GM19397 (cell line): ENCODE results near the gene VKORC1L1.
"Not testable (repeated sequence)": the region's sequence is repeated elsewhere in the genome, so short reads cannot be mapped to it uniquely, and the experiment has no call there.

Experiments used
- ATAC-seq: cut with Tn5 transposase; IDR thresholded peaks from one replicate; pipeline ENCODE4 v1.9.1; 2021; ENCODE audit warnings: mild to moderate bottlenecking, moderate library complexity; ENCODE audit not compliant: unreplicated experiment

Gene VKORC1L1

DNA sequence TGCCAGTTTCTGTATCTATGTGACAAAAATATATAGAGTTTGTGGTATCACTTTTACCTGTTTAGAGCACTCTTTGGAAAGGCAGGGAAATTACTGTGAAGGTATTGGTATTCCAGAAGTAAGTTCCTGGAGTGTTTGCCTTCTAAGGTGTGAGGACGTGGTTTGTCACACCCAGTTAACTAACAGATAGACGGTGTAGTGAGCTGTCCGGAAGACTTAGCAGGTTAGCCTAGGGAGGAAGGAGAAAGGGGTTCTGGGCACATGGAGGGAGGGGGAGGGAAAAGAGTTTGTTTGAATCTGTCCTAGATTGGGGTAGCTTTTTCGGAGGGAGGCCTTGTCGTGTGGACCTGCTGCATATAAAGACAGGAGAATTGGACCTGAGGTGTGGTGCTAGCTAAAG lies 7.4 kb downstream of the VKORC1L1 start:
- peak; percentile 4 for ATAC-seq

DNA sequence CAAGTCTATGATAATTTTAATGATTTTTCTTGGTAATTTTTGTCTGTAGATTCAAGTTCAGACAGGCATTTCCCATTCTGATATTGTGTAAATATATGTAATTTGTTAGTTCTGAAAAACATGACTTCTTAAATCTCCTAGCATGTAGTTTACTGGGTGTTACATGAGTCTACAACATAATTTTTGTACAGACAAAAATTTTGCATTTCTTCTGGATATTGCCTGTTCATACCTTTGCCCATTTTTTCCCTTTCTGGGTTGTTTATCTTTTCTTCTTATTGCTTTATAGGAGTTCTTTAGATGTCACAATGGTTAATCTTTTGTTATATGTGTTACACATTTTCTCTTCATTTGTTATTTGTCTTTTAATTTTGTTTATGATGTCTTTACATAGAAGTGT lies 12.1 kb downstream of the VKORC1L1 start:
- ATAC-seq: not testable (repeated sequence)

DNA sequence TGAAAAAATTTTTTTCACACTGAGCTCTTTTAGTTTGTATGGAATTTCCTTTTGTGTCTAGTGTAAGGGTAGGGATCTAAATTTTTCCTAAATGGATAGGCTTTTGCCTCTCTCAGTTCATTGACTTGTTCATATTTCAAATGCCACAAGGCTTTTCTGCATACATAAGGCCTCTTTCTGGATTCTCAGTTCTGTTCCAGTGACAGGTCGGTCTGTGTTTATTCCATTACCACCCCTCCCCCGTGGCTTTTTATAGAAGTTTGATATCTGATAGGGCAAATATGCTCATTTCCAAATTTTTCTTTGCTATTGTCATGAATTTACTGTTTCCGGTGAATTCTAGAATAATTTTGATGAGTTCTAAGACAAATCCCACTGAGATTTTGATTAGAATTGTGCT lies 12.7 kb downstream of the VKORC1L1 start:
- ATAC-seq: not testable (repeated sequence)

DNA sequence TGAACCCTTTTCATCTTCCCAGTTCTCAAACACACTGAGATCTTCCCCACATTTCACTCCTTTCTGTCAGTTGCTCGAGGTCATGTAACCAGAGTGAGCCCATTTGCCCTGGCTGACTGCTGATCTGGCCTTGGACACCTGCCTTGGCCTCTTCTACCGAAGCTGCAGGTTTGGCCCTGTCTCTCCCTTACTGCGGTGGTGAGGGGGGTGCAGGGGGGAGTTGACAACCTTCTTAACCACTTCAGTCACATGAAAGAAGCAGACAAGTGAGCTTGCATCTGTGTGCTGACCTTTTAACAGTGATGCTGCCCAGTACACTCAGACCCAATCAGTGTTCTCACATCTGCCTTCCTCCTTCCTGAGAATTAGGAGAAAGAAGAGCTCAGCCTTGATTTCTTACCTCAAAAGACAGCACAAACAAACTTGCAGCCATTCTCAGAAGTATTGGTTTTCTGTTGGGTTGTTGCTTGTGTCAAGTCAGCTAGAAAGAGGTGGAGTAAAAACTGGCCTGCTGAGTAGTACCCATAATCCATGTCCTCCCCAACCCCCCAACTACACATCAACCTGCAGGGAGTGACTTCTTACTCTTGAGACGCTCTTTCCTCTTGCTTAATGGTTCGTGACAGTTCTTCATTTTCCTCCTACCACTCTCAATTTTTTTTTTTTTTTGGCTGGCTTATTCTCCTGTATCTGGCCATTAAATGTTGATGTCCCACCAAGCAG lies 15.7 kb downstream of the VKORC1L1 start:
- ATAC-seq: not testable (repeated sequence)

DNA sequence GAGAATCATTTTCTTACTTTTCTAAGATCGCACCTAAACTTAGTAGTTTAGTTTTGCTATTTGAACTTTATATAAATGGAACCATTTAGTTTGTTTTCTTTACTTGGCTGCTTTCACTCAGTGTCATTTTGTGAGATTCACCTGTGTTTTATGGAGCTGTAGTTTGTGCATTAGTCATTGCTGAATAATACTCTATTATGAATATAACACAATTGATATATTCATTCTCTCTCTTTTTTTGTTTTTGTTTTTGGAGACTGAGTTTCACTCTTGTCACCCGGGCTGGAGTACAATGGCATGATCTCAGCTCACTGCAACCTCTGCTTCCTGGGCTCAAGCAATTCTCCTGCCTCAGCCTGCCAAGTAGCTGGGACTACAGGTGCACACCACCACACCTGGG lies 16.8 kb downstream of the VKORC1L1 start:
- ATAC-seq: not testable (repeated sequence)

DNA sequence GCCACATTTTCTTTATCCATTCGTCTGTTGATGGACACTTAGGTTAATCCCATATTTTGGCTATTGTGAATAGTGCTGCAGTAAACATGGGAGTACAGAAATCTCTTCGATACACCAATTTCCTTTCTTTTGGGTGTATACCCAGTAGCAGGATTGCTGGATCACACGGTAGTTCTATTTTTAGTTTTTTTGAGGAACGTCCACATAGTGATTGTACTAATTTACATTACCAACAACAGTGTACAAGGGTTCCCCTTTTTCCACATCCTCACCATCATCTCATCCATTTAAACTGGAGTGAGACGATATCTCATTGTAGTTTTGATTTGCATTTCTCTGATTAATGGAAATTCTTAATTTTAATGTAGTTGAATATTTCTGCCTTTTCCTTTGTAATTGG lies 19.3 kb downstream of the VKORC1L1 start:
- no peak for ATAC-seq

DNA sequence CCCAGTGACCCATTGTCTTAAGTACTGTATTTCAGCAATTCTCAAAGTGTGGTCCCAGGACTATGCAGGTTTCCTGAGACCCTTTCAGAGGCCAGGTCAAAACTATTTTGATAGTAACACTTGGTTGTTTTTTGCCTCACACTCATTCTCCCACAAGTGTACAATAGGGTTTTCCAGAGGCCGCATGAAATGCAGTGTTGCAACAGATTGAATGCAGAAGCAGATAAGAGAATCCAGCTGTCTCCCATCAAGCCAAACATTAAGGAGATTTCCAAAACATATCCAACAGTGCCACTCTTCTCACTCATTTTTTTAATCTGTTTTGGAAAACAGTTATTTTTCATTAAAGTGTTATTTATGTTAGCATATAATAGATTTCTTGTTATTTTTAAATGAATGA lies 20.0 kb downstream of the VKORC1L1 start:
- ATAC-seq: no peak

DNA sequence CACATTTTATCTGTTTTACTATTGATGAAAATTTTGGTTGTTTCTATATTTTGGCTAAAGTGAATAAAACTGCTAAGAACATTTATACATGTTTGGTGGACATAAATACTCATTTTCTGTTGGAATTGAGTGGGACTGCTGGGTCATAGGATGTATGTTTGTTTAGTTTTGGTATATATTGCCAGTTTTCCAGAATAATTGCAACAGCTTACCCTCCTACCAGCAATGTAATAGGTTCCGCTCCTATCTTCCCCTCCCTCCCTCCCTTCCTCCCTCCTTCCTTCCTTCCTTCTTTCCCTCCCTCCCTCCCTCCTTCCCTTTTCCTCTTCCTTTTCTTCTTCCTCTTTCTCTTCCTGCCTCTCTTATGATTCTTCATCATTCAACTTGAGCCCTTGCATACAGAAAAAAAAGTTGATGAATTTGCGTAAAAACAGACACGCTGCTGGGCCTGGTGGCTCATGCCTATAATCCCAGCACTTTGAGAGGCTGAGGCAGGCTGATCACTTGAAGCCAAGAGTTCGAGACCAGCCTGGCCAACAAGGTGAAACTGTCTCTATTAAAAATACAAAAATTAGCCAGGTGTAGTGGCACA lies 23.5 kb downstream of the VKORC1L1 start:
- ATAC-seq: no peak

DNA sequence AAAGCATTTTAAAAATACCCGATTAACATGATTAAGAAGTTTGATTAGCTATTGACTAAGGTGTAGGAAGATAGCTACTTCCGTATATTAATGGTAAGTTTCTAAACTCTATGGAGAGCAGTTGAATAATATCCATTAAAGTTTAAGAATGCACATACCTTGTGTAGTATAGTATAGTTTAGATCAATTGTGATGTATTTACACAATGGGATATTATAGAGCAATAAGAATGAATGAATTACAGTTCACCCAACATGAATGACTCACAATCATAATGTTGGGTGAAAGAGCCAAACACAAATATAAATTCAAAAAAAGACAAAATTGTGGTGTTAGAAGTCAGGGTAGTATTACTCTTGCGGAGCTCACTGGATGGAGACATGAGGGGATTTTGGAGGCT lies 24.4 kb downstream of the VKORC1L1 start:
- not testable (repeated sequence) for ATAC-seq

DNA sequence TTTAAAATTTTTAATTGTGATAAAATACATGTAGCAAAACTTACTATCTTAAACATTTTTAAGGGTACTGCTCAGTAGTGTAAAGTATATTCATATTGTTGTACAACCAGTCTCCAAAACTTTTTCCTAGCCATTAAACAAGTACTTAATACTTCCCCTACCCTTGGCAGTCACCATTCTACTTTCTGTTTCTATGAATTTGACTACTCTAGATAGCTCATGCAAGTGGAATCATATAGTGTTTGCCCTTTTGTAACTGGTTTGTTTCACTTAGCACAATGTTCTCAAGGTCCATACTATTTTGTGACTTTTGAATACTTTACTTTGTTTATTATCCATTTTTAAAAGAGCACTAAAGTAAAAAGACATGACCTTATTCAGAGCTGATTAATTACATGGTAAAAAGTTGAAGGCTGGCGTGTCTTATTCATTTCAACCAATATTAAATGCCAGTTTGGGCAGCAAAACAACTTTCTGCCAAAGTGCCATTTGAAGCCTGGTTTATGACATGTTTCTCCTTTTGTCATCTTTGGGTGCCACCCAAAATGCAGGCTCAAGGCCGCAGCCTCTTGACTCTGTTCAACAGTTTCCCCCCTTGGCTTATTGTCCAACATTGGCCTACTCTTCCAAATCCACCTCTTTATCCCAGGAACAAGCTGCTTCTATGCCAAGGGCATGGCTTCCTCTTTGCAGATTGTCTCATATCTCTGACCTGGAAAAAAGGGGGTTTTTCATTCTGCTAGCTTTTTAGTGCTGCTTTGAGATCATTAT lies 26.0 kb downstream of the VKORC1L1 start:
- ATAC-seq: peak; percentile 71

DNA sequence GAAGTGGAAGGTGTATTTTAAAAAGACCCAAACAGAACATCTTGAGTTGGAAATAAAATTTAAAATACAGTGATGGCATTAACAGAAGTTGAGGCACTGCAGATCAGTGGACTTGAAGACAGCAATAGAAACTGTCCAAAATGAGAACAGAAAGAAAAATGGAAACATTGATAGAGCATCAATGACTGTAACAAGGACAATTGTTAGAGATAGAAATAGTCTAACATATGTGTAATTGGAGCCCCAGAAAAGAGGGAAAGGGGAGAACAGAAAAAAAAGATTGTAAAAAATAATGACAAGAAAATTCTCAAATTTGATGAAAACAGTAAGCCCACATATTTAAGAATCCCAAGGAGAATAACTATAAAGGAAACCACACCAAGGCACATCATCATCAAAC lies 29.4 kb downstream of the VKORC1L1 start:
- ATAC-seq: no peak

DNA sequence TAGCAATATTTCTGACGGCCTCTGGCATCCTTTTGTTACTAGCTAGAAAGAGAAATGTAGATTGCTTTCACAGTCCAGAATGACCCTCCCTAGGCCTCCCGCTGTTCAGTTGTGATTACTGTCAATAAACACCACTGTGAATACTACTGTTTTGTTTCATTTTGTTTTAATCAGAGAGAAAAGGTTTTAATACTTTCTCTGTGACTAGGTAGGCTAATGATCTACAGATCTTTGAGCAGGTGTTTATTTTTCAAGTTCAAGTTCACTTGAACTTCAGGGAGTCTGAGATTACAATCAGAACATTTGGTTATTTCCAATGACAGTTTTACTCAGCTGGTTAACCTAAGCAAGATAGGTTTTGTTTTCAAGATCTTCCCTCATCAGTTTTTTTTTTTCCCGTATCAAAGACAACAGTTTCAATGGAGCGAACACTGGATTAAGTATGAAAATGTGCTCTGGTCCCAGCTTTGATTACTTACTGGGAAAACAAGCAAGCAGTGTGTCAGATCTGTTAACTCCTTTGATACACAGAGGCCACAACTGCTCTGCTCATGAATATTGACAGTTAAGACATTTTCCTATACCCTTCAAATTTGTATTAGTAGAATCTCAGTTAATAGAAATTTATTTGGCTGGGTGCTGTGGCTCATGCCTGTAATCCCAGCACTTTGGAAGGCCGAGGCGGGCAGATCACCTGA lies 34.8 kb downstream of the VKORC1L1 start:
- no peak for ATAC-seq

DNA sequence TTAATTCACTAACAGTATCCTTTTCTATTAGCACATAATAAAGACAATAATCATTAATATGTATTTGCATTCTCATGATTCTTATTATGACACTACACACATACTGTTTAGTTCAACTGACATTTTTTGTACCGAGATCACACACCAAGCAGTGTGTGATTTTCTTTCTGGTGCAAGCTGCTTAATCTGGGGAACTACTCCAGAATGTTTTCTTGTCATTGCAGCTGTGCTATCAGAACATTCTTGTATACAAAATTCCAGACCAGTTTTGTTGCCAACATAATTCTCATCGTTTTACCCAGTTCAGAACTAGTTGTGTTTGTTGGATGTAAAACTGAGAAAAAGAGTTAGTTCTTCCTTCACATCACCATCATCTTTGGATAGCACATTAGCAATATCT lies 37.4 kb downstream of the VKORC1L1 start:
- ATAC-seq: no peak

DNA sequence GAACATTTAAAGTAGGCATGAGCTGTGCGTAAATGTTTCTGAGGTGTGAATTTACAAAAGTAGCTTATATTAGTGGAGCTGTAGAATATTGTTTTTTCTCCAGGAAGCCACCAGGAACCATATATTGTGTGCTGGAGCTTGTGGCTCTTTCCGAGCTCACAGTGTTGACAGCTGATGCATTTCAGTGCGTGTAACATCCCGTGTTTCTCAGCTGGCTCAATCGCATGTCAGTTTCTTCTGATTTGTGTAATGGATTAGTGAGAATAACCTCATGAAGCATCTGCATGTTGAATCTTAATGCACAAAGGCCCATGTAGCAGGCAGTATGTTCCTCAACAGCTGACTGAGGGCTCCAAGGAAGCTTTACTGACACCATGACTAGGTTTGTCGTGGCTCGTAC lies 39.4 kb downstream of the VKORC1L1 start:
- ATAC-seq: no peak

DNA sequence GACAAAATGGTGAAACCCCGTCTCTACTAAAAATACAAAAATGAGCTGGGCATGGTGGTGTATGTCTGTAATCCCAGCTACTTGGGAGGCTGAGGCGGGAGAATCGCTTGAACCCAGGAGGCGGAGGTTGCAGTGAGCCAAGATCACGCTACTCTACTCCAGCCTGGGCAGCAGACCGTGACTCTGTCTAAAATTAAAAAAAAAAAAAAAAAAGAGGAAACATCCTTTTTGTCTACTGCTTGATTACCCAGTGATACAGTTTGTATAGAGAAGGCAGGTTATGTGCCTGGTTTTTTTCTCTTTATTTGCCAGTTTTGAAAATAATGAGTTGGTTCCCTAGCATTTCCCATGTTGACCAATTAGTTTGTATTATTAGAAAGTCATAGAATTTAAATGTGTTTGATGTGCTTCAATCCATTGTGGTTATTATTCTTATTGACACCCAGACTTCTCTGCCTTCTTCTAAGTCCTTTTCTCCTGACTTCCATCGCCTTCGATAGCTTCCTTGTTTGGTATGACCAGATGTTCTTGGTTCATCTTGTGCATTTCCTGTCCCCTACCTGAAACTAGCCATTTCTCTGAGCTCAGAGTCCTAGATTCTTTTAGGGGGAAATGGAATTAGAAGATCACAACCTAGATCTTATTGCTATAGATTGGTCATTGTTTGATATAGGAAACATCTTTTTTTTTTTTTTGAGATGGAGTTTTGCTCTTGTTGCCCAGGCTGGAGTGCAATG lies 43.2 kb downstream of the VKORC1L1 start:
- no peak for ATAC-seq

DNA sequence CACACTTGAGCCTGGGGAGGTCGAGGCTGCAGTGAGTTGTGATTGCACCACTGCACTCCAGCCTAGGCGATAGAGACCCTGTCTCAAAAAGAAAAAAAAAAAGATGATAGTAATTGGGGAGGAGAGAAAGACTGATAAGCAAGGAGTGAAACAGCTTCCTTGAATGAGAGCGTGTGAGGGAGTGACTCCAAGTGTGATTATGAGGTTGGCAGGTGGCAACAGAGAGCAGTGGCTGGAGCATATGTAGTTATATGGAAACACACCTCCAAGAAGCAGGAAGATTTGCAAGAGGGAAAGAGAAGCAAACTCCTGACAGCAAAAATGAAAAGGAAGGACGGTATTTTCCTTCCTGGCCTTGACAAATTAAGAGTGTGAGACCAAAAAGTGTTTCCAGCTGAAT lies 50.4 kb downstream of the VKORC1L1 start:
- ATAC-seq: no peak

DNA sequence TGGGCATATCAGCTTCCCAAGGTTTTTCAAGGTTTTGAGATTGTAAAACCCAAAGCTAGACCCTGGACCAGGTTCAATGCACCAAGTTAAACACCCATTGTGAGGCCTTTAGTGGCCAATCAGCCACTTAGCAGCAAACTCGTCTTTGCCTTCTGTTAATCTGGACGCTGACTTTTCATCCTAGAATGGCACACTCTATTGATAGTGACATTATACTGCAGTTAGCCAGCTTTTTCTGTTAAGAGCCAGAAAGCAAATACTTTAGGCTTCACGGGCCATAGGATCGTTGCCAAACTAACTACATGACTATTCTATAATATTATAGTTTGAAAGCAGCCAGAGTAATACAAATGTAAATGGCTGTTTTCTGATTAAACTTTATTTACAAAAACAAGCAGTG lies 51.3 kb downstream of the VKORC1L1 start:
- ATAC-seq: no peak

DNA sequence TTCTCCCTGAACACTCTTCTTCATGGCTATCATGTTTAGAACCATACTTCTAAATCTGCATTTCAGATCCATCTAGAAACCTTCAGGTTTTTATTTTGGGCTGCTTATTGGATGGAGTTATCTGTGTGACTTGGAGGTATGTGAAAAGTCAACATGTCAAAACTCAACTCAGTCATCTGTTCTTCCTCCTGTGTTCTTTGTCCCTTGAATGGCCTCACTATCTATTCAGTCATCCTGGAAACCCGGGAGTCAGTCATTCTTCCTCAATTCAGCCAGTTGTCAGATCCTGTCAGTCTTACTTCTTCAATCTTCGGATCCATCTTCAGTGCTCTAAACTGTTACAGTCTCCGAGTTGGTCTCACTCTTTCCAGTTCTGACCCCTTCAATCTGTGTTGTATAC lies 52.2 kb downstream of the VKORC1L1 start:
- no peak for ATAC-seq

DNA sequence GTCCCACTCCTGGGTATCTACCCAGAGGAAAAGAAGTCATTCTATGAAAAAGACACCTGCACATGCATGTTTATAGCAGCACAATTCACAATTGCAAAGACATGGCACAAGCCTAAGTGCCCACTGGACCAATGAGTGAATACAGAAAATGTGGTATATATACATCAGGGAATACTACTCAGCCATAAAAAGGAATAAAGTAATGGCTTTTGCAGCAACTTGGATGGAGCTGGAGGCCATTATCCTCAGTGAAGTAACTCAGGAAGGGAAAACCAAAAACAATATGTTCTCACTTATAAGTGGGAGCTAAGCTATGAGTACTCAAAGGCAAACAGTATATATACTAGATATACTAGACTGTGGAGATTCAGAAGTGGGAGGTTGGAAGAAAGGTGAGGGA lies 53.7 kb downstream of the VKORC1L1 start:
- no peak for ATAC-seq

DNA sequence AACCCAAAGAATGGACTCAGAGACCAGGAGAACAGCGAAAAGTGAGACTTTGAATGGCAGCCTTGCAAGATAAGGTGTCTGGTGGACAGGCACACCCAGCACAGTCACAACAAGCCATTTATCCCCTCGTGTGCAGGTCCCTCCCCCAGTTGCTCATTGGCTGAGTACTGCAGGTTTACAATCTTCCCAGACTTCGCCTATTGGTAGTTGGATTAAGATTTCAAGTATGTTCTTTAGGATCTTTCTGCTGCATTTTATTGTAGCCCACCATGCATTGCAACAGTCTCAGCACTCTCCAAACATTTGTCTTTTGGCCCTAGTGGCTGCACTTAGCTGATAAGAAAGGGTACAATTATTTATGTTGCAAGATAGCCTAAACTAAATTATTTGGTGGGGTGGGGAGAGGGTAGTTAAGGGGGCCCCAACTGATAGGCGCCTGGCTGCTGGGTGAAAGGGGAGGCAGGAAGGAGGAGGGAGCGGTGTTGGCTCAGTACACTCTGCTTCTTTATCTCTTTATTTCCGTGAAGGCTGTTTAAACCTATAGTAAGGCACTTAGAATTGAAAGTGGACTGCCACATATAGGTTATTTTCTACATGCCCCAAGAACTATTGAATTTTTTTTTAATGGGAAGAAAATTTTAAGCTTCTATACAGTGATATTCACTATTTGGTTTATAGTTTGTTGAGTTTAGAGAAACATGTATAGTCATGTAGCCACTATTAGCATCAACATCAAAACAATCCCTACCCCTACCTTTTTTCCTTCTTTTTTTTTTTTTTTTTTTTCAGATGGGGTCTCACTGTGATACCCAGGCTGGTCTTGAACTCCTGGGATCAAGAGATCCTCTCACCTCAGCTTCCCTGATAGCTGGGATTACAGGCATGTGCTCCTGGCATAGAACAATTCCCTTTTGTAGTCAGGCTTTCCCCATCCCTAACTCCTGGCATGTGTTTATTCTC lies 54.9 kb downstream of the VKORC1L1 start:
- ATAC-seq: no peak
